Endothelial cell (in vitro differentiated cells): Measurements from ENCODE around the gene CABLES1. TPM values are rescaled to one million over a fixed set of nuclear protein-coding genes. Genes with fewer than 3 reads are reported as not detected.

Experiments
- DNase-seq: peaks from one replicate; pipeline ENCODE4 v3.0.0; 2021; ENCODE audit warnings: low spot score
- H3K27ac Mint-ChIP-seq: one replicate; pipeline ENCODE4 v1.8.0; 2021; ENCODE audit warnings: mixed read lengths, inconsistent platforms; ENCODE audit not compliant: unreplicated experiment
- H3K27me3 Mint-ChIP-seq: one replicate; pipeline ENCODE4 v1.8.0; 2021; ENCODE audit warnings: mild to moderate bottlenecking, moderate library complexity, mixed read lengths, inconsistent platforms; ENCODE audit not compliant: unreplicated experiment
- H3K36me3 Mint-ChIP-seq: one replicate; pipeline ENCODE4 v1.8.0; 2021; ENCODE audit warnings: mild to moderate bottlenecking, low read depth, mixed read lengths, inconsistent platforms; ENCODE audit not compliant: unreplicated experiment
- H3K4me1 Mint-ChIP-seq: one replicate; pipeline ENCODE4 v1.8.0; 2021; ENCODE audit warnings: mild to moderate bottlenecking, mixed read lengths, inconsistent platforms; ENCODE audit not compliant: unreplicated experiment
- H3K4me3 Mint-ChIP-seq: one replicate; pipeline ENCODE4 v1.8.0; 2021; ENCODE audit warnings: mild to moderate bottlenecking, mixed read lengths, inconsistent platforms; ENCODE audit not compliant: unreplicated experiment
- H3K9me3 Mint-ChIP-seq: one replicate; pipeline ENCODE4 v1.8.0; 2021; ENCODE audit warnings: mixed read lengths, inconsistent platforms; ENCODE audit not compliant: unreplicated experiment
- CTCF ChIP-seq: fragments of 200-600 bp; sonication (generic); IDR thresholded peaks from one replicate; pipeline ENCODE4 v1.5.0; 2021; ENCODE audit warnings: antibody characterized with exemption; ENCODE audit not compliant: unreplicated experiment
- total RNA-seq: library from RNA; stranded (reverse); fragmentation: NEBNext Ultra II Directional; extraction: Animal tissue kit (Norgen Biotek cat#: 25700); gene quantifications from one replicate; pipeline ENCODE4 v1.2.1, GENCODE V29; 2021; ENCODE audit not compliant: unreplicated experiment

Gene CABLES1
- total RNA-seq, 1 donor from 2014 or later = 24.9 TPM

GRCh38 chr18:23274638-23275482 is 139.6 kb downstream of the CABLES1 start:
- H3K27me3 Mint-ChIP-seq = peaks cover 13% of the 10 kb centered on the region
- peaks cover 34% of the 10 kb centered on the region for H3K4me1 Mint-ChIP-seq
- TF ChIP-seq CTCF = no peak
- peaks cover 18% of the 10 kb centered on the region for H3K36me3 Mint-ChIP-seq
- no peak overlapping the region for H3K4me3 Mint-ChIP-seq
- peaks cover 4% of the 10 kb centered on the region for H3K9me3 Mint-ChIP-seq
- DNase-seq = no peak
- H3K27ac Mint-ChIP-seq = peak overlapping the region; percentile 12

- Mint-ChIP-seq H3K9me3 (no peaks in the 10 kb centered on the region), H3K4me3 (no peak overlapping the region), H3K27me3 (peaks cover 14% of the 10 kb centered on the region), H3K4me1 (peaks cover 40% of the 10 kb centered on the region), H3K27ac (no peak overlapping the region), H3K36me3 (peaks cover 6% of the 10 kb centered on the region)
- DNase-seq = no peak
- TF ChIP-seq CTCF = no peak
Observed at GRCh38 chr18:23276451-23276850, 141.2 kb downstream of the CABLES1 start.

- peak overlapping the region; percentile 68 for H3K4me3 Mint-ChIP-seq
- H3K27ac Mint-ChIP-seq = no peak overlapping the region
- no peak for TF ChIP-seq CTCF
- DNase-seq = no peak
- peaks cover 14% of the 10 kb centered on the region for H3K27me3 Mint-ChIP-seq
- peaks cover 6% of the 10 kb centered on the region for H3K36me3 Mint-ChIP-seq
- H3K9me3 Mint-ChIP-seq = no peaks in the 10 kb centered on the region
- peaks cover 46% of the 10 kb centered on the region for H3K4me1 Mint-ChIP-seq
Observed at GRCh38 chr18:23277399-23277798, 142.1 kb downstream of the CABLES1 start.

- DNase-seq = no peak
- no peak overlapping the region for H3K4me3 Mint-ChIP-seq
- peaks cover 6% of the 10 kb centered on the region for H3K36me3 Mint-ChIP-seq
- no peaks in the 10 kb centered on the region for H3K9me3 Mint-ChIP-seq
- peak overlapping the region; percentile 92 for H3K27ac Mint-ChIP-seq
- peaks cover 43% of the 10 kb centered on the region for H3K4me1 Mint-ChIP-seq
- TF ChIP-seq CTCF = no peak
- peaks cover 14% of the 10 kb centered on the region for H3K27me3 Mint-ChIP-seq
Observed at GRCh38 chr18:23279931-23280330, 144.6 kb downstream of the CABLES1 start.

GRCh38 chr18:23280844-23281243 is 145.6 kb downstream of the CABLES1 start:
- no peak for DNase-seq
- Mint-ChIP-seq H3K4me3 (no peak overlapping the region), H3K27ac (no peak overlapping the region), H3K27me3 (peaks cover 10% of the 10 kb centered on the region), H3K36me3 (peaks cover 6% of the 10 kb centered on the region), H3K9me3 (no peaks in the 10 kb centered on the region), H3K4me1 (peaks cover 41% of the 10 kb centered on the region)
- TF ChIP-seq CTCF = no peak
